ENCODE measurements around the gene PIK3AP1.

PIK3AP1 gene

DNA sequence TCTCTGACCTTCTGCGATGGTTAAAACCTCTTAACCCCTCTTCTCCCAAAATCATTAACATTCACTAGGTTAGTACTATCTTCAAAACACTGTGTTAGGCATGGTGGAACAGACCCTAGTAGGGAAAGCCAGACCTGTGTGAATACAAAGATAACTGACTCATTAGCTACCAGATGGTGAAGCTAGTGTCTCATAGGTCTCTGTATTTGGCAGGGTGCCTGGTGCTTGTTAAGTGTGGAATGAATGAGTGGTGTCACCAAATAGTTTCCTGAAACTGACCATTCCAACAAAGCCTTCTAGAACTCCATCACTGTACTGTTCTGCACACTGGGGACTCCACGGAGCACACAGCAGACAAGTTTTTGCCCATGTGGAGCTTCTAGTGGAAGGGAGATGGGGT is 105.8 kb downstream of the PIK3AP1 start:
- DNase-seq (ENCODE audit: extremely low read depth in 1 of 2, low read depth in 1 of 2): no peak

DNA sequence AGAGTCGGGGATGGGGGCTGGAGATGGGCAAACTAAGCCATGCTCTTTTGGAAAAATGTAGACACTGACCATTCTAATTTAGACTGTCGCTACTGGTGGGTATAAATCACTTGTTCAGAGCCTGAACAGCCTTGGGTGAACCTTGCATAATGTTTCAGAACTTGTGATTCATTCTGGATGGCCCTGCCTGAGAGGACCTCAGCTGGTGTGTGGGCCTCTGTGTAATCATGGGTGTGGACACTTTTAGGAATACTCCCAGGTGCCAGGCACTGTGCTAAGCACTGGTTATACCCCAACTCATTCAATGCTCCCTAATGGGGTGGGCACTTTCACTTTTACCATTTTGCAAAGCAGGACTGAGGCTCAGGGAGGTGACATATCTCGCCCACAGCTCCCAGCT is 106.7 kb downstream of the PIK3AP1 start:
- DNase-seq (ENCODE audit: extremely low read depth in 1 of 2, low read depth in 1 of 2): no peak

DNA sequence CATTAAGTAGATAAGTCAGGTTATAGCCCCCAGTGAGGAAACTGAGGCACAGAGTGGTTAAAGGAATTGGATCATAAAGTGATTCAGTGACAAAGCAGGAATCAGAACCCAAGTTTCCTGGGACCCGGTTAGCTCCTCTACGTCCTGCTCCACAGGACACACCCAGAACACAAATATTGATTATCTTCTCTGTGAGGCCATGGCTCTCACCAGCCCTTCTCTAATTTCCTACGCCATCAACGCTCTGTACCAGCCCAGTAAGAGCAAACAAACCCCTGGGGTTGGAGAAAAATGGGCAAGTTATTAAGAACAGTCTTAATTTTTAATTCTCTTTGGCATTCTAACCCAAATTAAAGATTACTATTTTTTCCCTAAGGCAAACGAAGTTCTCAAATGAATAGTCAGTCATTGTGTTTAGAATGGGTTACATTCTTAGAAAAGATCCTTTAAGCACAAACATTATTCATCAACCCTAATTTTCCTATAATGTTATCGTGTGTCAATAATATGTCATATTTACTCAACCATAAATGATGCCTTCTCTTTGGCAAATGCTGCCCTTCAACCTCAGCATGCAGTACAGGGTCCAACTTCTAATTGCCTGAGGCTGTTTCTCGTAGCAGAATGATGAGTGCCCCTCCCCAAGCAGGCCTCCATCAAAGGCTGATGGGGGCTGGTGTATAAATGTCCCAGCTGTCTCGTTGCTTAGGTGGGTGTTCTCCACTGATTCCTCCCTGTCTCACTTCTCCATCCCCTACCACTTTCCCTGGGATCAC is 108.1 kb downstream of the PIK3AP1 start:
- DNase-seq (ENCODE audit: extremely low read depth in 1 of 2, low read depth in 1 of 2): no peak

DNA sequence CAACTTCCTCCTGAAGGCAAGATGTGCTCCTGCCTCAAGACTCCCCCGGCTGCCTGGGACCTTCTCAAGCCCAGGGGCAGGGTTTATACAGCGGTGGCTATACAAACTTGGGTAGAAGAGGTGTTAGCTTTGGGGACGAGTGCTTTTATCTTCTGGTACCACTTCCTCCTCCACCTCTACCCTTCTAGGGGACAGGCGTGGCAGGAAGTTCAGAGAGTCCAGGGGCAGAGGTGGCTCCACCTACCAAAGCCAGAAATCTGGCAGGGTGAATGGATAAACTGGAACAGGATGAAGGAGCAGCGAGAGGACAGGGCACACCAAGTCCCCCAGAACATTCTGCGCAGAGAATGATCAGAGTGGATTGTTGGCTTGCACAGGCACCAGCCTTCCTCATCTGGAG is 109.5 kb downstream of the PIK3AP1 start:
- no peak for DNase-seq (ENCODE audit: extremely low read depth in 1 of 2, low read depth in 1 of 2)

DNA sequence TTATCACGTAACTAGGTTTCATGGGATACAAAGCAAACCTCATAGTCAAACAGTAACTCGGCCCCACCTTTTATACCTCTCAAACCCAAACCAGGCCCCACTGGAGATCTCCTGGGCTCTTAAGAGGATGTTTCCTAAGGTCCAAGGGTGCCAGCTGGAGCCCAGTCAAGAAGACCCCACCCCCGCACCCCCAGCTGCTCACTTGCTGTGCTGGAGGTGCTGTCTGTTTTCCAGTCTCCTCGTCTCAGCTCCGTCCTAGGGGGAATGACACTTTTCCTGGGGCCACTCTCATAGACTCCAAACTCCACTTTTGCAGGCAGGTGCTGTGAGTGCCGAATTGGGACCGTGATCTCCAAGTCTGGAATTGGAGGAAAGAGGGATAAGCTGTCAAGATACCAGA is 110.8 kb downstream of the PIK3AP1 start:
- no peak for DNase-seq (ENCODE audit: extremely low read depth in 1 of 2, low read depth in 1 of 2)

DNA sequence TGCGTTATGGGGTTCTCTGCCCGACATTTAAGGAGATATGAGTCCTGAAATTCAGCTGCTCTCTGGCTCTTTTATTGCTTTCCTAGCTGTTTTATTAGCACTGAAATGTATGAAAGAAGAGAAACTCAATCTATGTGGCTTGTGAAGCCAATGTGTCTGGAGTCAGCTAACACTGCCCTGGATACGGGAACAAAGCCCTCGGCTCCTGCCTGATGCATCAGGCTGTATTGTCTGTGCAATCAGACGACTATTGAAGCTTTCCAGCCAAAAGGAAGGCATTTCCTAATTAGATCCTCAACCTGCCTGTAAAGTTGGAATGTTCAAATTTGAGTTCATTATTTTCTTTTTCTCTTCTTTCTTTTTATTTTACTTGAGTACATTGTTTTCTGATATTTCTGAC is 111.5 kb downstream of the PIK3AP1 start:
- no peak for DNase-seq (ENCODE audit: extremely low read depth in 1 of 2, low read depth in 1 of 2)

DNA sequence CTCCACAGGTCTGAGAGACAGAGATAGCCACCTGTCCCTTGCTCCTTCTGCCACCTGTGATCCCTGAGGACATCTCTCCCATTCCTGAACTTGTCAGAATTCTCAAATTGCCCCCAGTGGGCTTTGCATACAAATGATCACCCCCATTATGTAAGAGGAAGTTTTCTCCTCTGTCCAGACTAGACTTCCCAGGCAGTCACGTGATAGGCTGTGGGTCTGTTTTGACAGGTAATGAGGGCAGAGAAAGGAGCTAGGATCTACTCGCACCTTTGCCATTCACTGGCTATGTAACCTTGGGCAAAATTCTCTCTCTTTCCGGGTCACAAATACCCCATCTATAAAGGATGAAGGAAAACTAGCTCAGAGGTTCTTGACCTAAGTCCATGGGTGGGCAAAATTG is 112.1 kb downstream of the PIK3AP1 start:
- no peak for DNase-seq (ENCODE audit: extremely low read depth in 1 of 2, low read depth in 1 of 2)

DNA sequence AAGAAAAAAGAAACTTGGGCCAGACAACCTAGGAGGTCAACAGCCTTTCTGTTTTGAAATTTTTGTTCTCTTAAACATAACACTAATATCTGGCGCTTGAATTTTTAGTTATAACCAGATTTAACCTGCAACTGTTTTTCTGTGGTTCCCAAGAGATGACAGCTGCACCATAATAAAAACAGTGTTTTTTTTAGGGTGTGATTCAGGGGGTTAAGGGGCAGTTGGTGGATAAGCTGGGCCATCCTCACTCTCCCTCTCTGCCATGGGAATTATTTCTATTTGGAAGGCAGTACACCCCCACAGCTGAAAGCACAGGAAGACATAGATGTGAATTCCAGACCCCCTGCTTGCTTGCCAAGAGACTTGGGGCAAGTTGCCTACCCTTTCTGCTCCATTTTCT is 113.4 kb downstream of the PIK3AP1 start:
- no peak for DNase-seq (ENCODE audit: extremely low read depth in 1 of 2, low read depth in 1 of 2)

DNA sequence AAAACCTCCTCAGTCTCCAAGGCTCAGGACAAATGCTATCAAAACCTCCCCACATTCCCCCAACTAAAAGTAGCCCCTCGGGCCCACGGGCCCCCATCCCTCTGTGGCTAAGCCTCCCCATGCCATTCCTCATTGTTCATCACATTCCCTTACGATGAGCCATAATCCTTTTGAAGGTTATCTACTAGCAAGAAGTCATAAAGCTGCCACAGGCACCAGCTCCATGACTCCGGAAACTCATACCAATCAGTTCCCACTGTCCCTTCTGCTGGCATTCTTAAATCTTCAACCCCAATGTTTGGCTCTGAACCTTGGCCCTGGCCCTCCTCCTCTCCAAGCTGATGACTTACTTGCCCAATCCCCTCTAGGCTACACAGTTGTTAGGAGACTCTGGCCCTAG is 114.1 kb downstream of the PIK3AP1 start:
- no peak for DNase-seq (ENCODE audit: extremely low read depth in 1 of 2, low read depth in 1 of 2)

DNA sequence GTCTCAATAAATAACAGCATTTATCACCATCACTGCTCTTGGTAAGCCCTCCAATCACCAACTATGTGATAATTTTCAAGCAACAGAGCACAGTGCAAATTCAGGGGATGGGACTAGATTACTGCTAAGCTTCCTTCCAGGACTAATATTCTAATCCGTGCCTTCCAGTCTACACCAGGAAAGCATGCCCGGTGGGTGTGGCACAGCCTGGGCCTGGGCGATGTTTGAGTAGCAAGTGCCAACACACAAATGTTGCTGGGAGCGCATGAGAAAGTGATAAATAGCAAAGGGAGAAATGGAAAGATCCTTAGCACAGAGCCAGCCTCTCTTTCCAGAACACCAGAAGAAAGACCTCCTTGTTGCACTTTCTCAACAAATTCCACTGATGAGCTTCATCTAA is 120.0 kb downstream of the PIK3AP1 start:
- no peak for DNase-seq (ENCODE audit: extremely low read depth in 1 of 2, low read depth in 1 of 2)

DNA sequence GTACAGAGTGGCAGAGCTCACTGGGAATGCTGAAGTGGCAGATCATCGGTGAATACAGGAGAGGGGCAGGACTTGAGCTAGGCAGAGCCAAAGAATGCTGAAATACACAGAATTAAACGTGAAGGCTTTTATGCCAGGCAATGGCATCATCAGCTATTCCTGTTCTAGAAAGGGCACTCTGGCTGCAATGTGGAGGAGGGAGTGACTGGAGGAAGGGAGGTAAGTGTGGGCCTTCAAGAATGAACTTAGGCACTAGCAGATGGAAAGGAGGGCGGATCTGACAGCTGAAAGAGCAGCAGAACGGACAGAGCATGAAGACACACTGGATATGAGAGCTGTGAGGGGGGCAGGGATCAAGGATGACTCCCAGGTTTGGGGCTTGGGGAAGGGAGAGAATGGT is 121.5 kb downstream of the PIK3AP1 start:
- DNase-seq (ENCODE audit: extremely low read depth in 1 of 2, low read depth in 1 of 2): no peak

DNA sequence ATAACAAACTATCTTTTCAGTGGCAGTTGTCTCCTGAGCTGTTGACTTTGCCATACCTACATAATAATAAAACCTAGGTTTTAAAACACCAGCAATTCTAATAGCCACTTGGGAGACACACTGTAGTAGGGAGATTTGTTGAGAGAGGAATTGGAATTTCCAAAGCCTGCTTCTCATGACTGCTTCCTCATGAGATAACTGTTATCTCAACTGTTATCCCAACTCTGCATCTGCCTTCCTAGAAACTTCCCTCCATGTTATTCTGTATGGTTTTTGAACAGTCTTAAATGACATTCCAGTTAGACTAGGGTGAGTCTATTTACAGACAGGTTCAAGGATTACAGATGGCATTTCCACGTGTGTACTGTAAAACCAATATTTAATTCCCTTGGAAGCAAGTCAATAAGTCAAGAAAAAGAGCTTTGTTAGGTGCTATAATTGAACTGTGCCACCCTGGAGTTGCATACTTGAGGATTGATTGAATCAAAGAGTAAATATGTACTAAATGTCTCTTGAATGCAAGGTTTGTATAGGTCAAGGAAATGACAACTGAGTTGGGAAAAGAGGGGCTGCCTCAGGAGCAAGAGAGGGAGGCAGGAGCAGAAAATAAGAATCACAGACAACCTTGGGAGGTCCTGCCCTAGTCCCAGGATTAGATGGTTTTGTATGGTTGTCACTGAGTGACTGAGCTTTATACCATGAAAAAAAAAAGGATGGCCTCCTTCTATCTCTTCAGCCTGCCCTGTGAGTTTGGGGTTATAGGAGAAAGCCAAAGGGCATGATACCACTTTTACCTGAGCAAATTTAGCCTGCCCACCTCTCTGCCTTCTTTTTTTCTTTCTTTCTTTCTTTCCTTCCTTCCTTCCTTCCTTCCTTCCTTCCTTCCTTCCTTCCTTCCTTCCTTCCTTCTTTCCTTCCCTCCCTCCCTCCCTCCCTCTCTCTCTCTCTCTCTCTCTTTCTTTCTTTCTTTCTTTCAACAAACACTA is 123.6 kb downstream of the PIK3AP1 start:
- DNase-seq (ENCODE audit: extremely low read depth in 1 of 2, low read depth in 1 of 2): no peak

DNA sequence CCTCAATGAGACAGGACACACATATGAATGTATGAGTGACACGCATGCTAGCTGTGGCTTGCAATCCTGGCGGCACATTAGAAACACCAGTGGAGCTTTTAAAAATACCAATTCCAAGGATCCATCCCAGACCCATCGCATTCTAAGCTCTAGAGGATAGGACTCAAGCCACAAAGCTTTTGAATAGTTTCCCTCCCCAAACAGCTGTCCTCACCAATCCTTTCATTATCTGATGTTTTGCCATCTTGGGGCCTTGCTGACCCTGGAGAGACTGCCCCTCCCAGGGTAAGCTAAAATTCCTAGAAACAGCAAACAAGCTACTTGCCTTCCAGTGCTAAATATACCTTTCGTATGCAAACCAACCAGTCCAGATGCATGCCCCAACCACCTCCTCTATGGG is 124.6 kb downstream of the PIK3AP1 start:
- DNase-seq (ENCODE audit: extremely low read depth in 1 of 2, low read depth in 1 of 2): no peak

DNA sequence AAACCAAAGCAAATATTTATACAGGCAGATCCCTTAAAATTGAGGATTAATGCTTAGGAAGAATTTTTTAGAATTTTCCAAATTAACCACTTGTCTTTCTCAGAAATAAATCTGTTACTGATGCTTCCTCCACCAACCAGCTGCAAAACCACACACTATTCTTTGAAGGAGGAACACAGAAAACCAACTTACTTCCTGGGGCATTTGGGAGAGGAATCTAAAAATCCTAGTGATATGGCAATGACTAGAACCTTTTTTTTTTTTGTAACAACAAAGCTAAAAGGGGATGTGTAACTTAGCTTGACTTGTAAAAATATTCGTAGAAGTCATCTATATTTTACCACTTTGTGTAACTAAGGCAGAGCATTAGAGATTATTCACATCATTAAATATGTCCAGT is 128.4 kb downstream of the PIK3AP1 start:
- no peak for DNase-seq (ENCODE audit: extremely low read depth in 1 of 2, low read depth in 1 of 2)

DNA sequence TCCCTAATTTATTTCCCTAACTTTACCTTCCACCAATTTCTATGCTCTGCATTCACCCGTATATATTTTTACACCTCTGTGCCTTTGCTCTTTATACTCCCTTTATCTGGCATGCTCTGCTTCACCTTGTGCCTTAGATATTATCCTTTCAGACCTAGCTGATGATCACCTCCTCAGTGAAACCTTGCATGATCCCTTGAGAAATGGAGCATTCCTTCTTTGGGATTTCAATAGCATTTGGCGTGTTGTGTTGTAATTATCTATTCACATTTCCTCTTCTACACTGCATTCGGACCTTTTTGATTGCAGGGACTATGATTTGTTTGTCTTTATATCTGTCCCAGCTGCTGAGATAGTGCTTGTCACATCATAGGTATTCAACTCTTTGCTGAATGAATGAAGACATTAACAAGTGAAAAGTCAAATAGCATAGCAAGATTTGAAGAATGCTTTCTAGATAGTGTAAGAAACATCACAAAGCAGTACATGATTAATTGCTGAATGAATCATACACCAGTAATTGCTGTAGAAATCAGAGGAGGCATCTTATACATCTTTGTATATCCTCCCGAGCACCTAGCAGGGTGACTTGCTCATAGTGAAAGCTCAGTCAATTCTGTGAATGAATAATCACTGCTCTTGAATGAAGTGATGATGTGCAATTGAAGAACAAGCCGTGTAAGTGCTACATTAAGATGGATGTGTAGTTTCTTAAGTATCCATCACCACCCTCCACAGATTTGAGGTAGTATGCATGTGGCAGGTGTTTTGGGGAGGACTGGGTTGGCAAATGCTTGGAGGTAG is 131.5 kb downstream of the PIK3AP1 start:
- DNase-seq (ENCODE audit: extremely low read depth in 1 of 2, low read depth in 1 of 2): no peak

DNA sequence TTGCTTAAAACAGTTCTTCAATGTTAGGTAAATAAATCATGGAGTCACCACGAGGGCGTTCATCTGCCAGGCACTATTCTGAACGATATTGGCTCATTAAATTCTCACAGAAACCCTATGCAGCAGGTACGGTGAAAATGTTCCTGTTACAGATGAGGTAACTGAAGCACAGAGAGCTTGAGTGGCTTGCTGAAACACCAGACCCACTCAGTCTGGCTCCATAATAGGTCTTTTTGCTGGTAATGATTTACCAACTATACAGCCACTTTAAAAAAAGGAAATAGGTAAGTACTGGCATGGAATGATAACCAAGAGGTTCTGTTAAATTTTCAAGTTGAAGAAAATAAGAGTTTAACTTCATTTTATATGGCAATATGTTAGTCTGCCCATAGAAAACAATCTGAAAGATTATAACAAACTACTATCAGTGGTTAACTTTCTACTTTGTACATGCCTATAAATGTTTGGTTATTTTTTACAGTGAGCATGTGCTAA is 132.2 kb downstream of the PIK3AP1 start:
- no peak for DNase-seq (ENCODE audit: extremely low read depth in 1 of 2, low read depth in 1 of 2)

DNA sequence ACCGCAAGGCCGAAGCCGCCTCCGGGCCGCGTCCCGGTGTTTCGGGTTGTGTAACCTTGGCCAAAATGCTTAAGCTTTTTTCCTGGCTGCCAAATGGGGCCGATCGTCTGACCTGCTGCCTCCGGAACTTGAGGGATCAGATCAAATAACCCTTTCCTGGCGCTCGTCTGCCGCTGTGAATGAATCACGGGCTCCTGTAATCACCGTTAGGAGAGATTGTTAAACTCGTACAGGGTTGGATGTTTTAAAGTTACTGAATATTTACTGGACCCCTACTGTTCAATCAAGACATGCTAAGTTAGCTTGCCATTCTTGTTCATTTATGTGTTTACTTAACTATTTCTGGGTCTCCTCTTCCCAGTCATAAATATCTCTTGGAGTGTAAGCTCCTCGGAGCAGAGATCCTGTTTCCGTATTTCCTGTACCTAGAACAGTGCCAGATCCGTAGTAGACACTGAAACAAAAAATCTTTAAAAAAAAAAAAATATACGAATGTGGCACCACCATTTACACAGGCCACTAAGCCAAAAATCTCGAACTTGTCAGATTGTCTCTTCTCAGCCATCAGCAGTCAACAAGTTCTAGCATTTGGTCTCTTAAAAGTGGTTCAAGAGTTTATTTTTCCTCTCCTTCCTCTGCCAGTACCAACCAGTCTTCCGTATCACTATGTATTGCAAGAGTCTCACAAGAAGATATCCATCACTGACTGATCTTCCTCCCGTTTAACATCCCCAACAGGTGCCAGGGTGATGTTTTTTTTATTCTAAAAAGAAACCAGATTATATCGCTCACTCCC is 132.9 kb downstream of the PIK3AP1 start:
- peak in 1 of 2 donors; percentile 35 for DNase-seq (ENCODE audit: extremely low read depth in 1 of 2, low read depth in 1 of 2)

DNA sequence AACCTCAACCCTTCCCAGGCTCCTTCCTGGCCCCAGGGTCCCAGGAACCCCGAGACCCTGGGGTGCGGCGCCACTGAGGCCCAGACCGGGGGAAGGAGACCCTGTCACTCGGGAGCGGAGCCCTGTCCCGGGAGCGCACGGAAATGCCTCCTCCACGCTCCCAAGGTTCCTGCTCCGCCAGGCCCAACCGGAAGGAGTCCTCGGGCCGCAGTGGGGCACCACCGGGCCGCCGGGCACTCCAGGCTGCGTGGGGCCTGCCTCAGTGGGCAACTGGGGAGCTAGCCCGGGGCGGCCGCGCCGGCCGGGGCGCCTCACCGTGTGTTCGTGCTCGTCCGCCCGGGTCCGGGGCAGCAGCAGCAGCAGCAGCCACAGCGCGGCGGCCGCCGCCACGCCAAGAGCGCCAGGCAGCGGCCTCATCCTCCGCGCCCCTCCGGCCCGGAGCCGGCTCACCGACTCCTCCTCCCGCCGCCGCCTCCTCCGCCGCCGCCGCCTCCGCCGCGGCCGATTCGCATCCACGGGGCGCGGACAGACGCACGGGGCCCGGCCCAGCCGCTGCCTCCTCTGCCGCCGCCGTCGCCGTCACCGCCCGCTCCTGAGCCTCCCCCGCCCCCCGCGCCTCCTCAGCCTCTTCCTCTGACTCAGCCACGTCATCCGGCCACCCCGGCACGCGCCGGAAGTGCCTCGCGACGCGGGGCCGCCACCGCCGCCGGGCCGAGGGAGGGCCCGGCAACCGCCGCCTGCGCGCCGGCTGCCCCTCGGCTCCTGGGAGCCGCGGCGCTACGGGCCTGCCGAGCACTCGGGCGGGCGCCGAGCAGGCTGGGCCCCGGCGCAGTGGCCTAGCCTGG is 133.7 kb downstream of the PIK3AP1 start, which contains the start of gene TM9SF3:
Gene TM9SF3 (minus strand): TSS at position 594 of the 845 bp plus-strand sequence. CDS start 177 bp downstream, at position 417.
- DNase-seq (ENCODE audit: extremely low read depth in 1 of 2, low read depth in 1 of 2): peak; percentile 88 to 91
